Activated CD8-positive, alpha-beta T cell treated with anti-CD3 and anti-CD28 coated beads for 36 hours (primary cell): ENCODE results near the gene ANKRD13D. TPM values are rescaled to one million over a fixed set of nuclear protein-coding genes. Genes with fewer than 3 reads are reported as not detected.

ENCODE experiments used
- ATAC-seq: fragments of 200-7000 bp; cut with Tn5 transposase; one replicate; pipeline ENCODE4 v1.10.0; 2021; ENCODE audit warnings: mild to moderate bottlenecking, moderate library complexity
- CTCF ChIA-PET: fragments of 350-600 bp; sonication (Branson Sonifier 250); formaldehyde crosslinking; loops from one replicate; lab custom pipeline; 2021; ENCODE audit warnings: antibody characterized with exemption; lab: Charles Lee
- POLR2A ChIA-PET: fragments of 350-600 bp; sonication (Branson Sonifier 250); formaldehyde crosslinking; loops from one replicate; lab custom pipeline; 2021; ENCODE audit warnings: antibody characterized with exemption; lab: Charles Lee
- DNase-seq: peaks from one replicate; pipeline ENCODE4 v3.0.0-alpha.2; 2020
- H3K27ac Mint-ChIP-seq: one replicate; pipeline ENCODE4 v1.8.0; 2021; ENCODE audit warnings: mild to moderate bottlenecking, mixed read lengths
- H3K27me3 Mint-ChIP-seq: one replicate; pipeline ENCODE4 v1.8.0; 2021; ENCODE audit warnings: mixed read lengths
- H3K36me3 Mint-ChIP-seq: one replicate; pipeline ENCODE4 v1.8.0; 2021; ENCODE audit warnings: low read depth, mixed read lengths
- H3K4me1 Mint-ChIP-seq: one replicate; pipeline ENCODE4 v1.8.0; 2021; ENCODE audit warnings: low read depth, mixed read lengths
- H3K4me3 Mint-ChIP-seq: one replicate; pipeline ENCODE4 v1.8.0; 2021; ENCODE audit warnings: mild to moderate bottlenecking, moderate library complexity, mixed read lengths
- H3K9me3 Mint-ChIP-seq: one replicate; pipeline ENCODE4 v1.8.0; 2021; ENCODE audit warnings: mixed read lengths
- CTCF ChIP-seq: fragments of 200-600 bp; IDR thresholded peaks from one replicate; pipeline ENCODE4 v1.8.0; 2022; ENCODE audit warnings: antibody characterized with exemption, mild to moderate bottlenecking
- intact Hi-C: fragments of 100-400 bp; cut with micrococcal nuclease; formaldehyde crosslinking; loops from one replicate; pipeline ENCODE4 v1.10.0; 2022
- total RNA-seq, 2 experiments: library from RNA; stranded (reverse); gene quantifications; one replicate each; pipeline ENCODE4 v1.2.3, GENCODE V29; 2021

The ANKRD13D gene
- total RNA-seq, 2 experiments from 2014 or later: 75.4 to 78.7 TPM

DNA sequence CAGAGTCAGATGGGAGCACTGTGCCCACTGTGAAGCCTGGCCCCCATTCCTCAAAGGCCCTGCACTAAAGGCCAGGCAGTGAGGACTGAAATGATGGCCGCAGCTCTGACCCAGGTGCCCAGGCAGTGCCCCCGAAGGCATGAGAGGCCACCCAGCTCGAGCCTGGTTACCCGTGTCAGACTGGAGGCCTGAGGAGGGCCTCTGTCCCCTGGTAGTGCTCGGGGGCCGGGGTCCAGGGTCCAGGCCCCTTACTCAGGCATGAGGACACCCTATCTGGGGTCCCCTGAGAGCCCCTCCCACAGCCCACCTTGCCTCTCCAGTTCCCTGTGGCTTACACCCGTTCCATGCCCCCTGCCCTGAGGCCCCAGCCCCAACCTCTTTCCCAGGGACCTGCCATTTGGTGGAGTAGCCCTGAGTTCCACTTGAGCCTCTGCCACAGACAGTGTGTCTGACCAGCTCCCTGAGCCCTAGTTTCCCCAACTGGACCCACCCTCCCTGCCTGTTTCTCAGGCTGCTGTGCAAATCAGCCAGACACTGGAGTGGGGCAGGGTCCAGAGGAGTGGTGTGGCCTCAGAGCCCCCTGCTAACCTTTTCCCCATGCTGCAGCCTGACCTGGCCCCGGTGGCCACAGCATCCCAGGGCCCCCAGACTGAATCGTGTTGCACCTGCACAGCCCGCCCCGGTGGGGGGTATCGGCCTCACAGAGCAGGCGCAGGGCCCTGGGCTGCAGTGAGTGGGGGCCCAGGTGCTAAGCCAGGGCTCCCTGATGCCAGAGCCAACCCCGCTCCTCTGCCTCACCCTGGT is 10.8 kb upstream of the ANKRD13D start:
- Mint-ChIP-seq H3K4me3 (peak overlapping the region; percentile 71), H3K27me3 (no peaks in the 10 kb centered on the region), H3K36me3 (peaks cover 68% of the 10 kb centered on the region), H3K27ac (peak overlapping the region; percentile 97), H3K9me3 (no peaks in the 10 kb centered on the region), H3K4me1 (peaks cover 47% of the 10 kb centered on the region)
- POLR2A ChIA-PET: interaction anchor here (0.8 to 19.8 kb wide), 9 partner anchors 9 to 206 kb away, joined by 3 to 308 read pairs (median 6); partner anchors contain the start of genes ANKRD13D, GRK2 and SSH3
- CTCF ChIA-PET: interaction anchor here (0.9 to 3.9 kb wide), 12 partner anchors 9 to 104 kb away, joined by 3 to 21 read pairs (median 4); partner anchors contain the start of genes ANKRD13D, CLCF1 and GRK2
- no peak for TF ChIP-seq CTCF
- ATAC-seq (no peak), DNase-seq (no peak)
- intact Hi-C loops: no loop called here

GRCh38 chr11:67278939-67279588 is 10.0 kb upstream of the ANKRD13D start:
- intact Hi-C loops: no loop called here
- peaks cover 70% of the 10 kb centered on the region for H3K36me3 Mint-ChIP-seq

DNA sequence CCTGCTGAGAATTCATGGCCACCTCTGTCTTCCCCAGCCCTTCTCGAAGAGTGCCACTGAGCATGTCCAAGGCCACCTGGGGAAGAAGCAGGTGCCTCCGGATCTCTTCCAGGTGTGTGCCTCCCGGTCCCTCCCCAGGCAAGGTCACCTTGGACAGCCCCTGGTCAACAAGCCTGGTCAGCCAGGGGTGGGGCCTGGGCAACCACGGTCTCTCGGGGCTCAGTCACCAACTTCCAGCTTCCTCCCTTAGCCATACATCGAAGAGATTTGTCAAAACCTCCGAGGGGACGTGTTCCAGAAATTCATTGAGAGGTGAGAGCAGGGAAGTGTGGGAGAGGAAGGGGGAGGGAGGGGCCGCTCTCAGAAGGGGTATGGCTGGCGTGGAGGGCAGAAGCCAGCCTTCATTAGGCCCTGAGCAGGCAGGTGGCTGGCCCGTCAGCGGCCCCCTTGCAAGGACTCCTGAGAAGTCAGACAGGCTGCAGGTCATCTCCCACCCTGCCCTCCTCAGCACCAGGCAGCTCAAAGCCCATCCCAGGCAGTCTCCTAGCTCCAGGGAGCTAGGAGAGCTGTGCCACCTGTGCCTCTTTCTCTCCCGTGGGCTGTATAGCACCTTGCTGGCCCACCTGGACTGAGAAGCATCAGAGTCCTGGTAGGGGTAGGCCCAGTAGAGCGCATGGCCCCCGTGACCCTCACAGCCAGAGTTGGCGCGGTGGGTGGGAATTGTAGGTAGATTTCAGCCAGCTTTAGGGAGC is 9.3 kb upstream of the ANKRD13D start:
- ChIA-PET CTCF (interaction anchor here (1.1 to 1.9 kb wide), 2 partner anchors 18 to 34 kb away, joined by 3 to 7 read pairs; no protein-coding TSS in a partner anchor), POLR2A (interaction anchor here (0.8 to 19.8 kb wide), 5 partner anchors 10 to 1565 kb away, joined by 3 to 308 read pairs (median 3); partner anchors contain the start of genes ANKRD13D and GRK2)
- H3K4me1 Mint-ChIP-seq: peaks cover 38% of the 10 kb centered on the region
- H3K27me3 Mint-ChIP-seq: no peaks in the 10 kb centered on the region
- H3K9me3 Mint-ChIP-seq: no peaks in the 10 kb centered on the region
- intact Hi-C loops: no loop called here
- peaks cover 64% of the 10 kb centered on the region for H3K36me3 Mint-ChIP-seq
- H3K27ac Mint-ChIP-seq: peak overlapping the region; percentile 97
- ATAC-seq (no peak), DNase-seq (no peak)
- TF ChIP-seq CTCF: no peak
- H3K4me3 Mint-ChIP-seq: no peak overlapping the region

More at GRCh38 chr11:67278939-67279588, 10.0 kb upstream of the ANKRD13D start:
- CTCF ChIA-PET: interaction anchor here (1.0 to 2.3 kb wide), 4 partner anchors 11 to 39 kb away, joined by 3 to 13 read pairs (median 5); partner anchors contain the start of gene GRK2
- Mint-ChIP-seq H3K27ac (peak overlapping the region; percentile 97), H3K27me3 (no peaks in the 10 kb centered on the region), H3K4me1 (peaks cover 42% of the 10 kb centered on the region), H3K9me3 (no peaks in the 10 kb centered on the region), H3K4me3 (peak overlapping the region; percentile 71)
- no peak for TF ChIP-seq CTCF
- POLR2A ChIA-PET: interaction anchor here (0.8 to 19.8 kb wide), 6 partner anchors 9 to 1564 kb away, joined by 3 to 308 read pairs (median 12); partner anchors contain the start of genes ANKRD13D and GRK2
- ATAC-seq (no peak), DNase-seq (no peak)

DNA sequence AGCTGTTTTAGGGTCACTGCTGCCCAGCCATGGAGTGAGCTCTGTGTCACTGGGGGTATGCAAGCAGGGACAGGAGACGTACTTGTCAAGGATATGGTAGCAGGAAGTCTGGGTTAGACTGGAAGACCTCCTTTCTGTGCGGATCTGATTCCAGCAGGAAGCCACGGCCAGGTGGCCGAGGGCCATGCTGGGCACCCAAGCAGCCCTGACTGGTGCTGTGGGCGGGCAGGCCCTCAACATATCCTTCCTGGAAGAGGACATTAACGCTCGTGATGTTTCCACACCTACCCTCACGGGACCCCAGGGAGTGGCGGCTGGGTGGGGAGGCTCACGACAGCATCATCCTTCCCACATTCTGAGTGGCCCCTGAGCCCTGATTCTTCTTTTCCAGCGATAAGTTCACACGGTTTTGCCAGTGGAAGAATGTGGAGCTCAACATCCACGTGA is 8.7 kb upstream of the ANKRD13D start:
- TF ChIP-seq CTCF: no peak
- no peaks in the 10 kb centered on the region for H3K9me3 Mint-ChIP-seq
- no peak for ATAC-seq
- no peak for DNase-seq
- intact Hi-C loops: no loop called here
- CTCF ChIA-PET: interaction anchor here (1.9 kb wide), 1 partner anchor 19 kb away, joined by 7 read pairs; no protein-coding TSS in a partner anchor
- H3K4me1 Mint-ChIP-seq: peaks cover 38% of the 10 kb centered on the region
- peaks cover 66% of the 10 kb centered on the region for H3K36me3 Mint-ChIP-seq
- no peaks in the 10 kb centered on the region for H3K27me3 Mint-ChIP-seq
- no peak overlapping the region for H3K4me3 Mint-ChIP-seq
- peak overlapping the region; percentile 97 for H3K27ac Mint-ChIP-seq
- POLR2A ChIA-PET: interaction anchor here (1.0 to 19.8 kb wide), 3 partner anchors 10 to 25 kb away, joined by 3 to 308 read pairs (median 89); partner anchors contain the start of genes ANKRD13D and GRK2
